GM19238 (cell line): ENCODE results near the gene KIF5B.
A peak's percentile ranks its signal among the peaks of the same experiment; 100 is the strongest.
"Not testable (repeated sequence)": the region's sequence is repeated elsewhere in the genome, so short reads cannot be mapped to it uniquely, and the experiment has no call there.

Experiments
- DNase-seq: peaks from one replicate; pipeline ENCODE4 v3.0.0; 2011; ENCODE audit warnings: low spot score; ENCODE audit not compliant: insufficient read length

The KIF5B gene

GRCh38 chr10:32056136-32057035 lies at the start of gene KIF5B:
TSS of gene KIF5B (minus strand) at chr10:32056425. CDS start at chr10:32055973, 452 bp downstream.
- DNase-seq, result peak; percentile 87

DNA sequence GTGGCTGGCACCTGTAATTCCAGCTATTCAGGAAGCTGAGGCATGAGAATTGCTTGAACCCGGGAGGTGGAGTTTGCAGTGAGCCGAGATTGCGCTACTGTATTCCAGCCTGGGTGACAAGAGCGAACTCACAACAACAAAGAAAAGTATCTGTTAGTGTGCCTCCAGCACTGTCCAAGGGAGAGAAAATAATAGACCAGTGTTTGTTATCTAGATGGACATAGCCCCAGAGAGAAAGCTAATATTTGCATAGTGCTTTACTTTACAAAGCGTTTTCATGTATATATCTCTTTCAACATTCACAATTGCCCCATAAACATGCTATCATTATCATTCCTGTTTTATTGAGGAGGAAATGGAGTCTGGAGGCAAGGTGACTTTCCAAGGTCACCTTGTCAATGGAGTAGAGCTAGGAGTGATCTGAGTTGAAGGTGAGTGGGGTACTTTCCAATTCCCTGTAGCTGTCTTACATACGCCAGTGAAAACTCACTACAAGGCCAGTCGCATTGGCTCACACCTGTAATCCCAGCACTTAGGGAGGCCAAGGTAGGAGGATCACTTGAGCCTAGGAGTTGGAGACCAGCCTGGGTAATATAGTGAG lies 49.7 kb upstream of the KIF5B start:
- no peak for DNase-seq

DNA sequence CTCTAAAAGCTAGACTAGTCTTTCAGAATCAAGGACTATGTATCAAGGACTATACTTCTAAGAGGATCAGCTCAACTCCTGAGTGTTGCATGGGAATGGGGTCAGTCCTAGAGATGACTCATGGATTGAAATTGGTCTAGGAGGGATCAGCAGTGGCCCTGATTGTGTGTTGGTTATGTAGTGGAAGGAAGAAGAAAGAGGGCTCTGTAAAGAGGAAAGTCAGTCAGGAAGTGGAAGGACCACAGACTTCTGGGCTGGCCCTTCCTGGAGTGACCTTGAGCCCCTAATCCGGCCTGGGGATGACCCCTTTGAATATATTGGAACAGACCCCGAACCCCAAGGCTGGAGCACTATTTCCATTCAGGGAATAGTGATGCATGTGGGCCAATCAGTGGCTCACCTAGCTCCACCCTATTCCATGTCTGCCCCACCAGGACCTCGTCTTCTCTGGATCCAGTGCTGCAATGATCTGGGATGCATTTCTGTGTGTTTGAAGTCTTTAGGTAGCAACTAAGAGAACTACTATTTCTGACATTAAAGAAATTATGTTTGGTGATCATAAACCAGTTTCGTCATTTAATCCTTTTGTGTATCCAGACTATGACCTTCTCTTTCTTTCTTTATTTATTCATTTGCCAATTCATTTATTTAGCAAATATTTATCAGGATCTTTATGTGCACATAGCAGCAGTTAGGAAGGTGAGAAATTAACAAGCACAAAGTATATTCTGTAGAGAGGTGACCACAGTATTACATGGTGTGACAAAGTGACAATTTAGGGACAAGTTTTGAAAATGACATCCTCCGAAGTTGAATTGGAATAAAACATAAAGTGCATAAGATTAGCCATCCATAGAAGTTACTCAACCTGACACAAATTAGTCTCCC lies 48.6 kb upstream of the KIF5B start:
- DNase-seq, result no peak

- DNase-seq, result no peak
Measured at GRCh38 chr10:32104181-32104580, 48.0 kb upstream of the KIF5B start.

DNA sequence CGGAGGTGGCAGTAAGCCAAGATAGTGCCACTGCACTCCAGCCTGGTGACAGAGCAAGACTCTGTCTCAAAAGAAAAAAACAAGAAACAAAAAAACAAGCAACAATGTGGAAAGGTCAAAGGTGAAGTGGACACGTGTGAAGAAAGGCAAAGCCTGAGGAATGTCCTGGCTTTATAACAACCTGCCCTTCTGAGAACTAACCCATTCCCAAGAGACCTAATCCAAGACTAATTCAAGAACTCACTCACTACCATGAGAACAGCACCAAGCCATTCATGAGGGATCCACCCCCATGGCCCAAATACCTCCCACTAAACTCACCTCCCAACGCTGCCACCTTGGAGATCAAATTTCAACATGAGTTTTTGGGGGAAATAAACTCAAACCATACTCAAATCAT lies 47.5 kb upstream of the KIF5B start:
- no peak for DNase-seq

GRCh38 chr10:32098566-32099259 lies 42.5 kb upstream of the KIF5B start:
- DNase-seq, result not testable (repeated sequence)

DNA sequence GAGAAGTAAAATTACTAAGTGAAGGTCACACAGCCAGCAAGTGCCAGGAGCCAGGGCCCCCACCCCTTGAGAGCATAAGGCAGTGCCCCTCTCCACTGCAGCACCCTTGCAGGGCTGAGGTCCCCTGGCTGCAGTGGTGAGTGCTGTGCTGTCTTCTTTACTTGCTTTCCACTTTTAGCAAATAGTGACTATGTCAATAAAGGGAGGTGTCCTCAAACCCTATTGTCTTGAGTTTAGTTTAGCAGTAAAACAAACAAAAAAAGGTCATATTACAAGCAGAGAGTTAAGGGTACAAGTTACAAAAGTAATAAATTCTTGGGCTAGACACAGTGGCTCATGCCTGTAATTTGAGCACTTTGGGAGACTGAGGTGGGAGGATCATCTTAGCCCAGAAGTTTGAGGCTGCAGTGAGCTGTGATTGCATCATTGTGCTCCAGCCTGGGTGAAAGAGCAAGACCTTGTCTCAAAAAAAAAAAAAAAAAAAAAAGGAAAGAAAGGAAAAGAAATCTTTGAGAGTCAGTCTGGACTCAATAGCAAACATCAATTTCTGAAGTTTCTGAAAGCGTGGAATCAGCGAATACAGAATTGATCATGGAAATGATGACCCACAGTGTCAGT lies 39.0 kb upstream of the KIF5B start:
- DNase-seq, result no peak

DNA sequence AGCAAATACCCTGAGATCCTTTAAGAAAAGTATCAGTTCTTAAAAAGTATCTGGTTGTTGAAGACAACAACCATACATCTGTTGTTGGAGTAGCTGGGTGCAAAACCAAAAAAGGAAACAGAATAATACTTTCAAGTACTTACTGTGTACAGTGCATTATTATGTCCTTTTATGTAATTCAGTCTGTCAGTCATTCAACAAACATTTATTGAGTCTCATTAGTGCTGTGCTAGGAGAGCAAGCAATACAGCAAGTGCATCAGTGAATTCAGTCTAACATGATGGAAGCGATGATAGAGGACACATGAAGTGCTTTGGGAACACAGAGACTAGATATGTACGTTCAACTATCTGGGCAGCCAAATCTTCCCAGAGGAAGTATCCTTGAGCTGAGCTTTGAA lies 37.4 kb upstream of the KIF5B start:
- DNase-seq, result no peak

DNA sequence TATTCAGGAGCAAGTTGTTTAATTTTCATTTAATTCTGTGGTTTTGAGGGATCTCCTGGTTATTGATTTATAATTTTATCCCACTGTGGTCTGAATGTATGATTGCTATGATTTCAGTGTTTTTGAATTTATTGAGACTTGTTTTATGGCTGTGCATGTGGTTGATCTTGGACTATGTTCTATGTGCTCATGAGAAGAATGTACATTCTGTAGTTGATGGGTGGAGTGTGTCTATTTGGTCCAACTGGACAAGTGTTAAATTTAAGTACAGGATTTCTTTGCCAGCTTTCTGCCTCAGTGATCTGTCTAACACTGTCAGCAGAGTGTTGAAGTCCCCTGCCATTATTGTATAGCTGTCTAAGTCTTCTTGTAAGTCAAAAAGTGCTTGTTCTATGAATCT lies 34.8 kb upstream of the KIF5B start:
- DNase-seq, result no peak

- DNase-seq, result no peak
Measured at GRCh38 chr10:32084185-32084851, 28.1 kb upstream of the KIF5B start.

DNA sequence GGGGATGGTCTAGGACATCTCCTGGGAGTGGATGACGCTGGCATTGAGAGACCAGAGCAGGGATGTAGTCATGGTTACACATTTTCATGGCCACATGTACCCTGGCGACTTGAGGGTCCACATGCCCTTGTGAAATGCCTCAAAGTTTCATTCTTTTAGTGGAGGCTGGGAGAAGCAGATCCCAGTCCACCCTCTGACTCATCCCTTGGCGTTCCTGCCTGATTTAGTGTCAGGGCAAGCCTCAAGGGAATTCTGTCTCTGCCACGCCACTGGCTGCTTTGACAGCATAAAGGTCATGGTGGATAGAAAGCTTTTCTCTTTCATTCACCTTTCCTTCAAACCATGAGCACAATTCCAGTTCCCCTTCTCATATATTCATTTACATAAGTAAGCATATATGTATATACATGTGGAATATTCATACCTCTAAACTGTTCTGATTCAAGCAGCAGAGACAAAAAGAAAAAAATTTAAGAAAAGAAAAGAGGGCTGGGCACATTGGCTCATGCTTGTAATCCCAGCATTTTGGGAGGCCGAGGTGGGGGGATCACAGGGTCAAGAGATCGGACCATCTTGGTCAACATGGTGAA lies 21.8 kb upstream of the KIF5B start:
- DNase-seq, result no peak

DNA sequence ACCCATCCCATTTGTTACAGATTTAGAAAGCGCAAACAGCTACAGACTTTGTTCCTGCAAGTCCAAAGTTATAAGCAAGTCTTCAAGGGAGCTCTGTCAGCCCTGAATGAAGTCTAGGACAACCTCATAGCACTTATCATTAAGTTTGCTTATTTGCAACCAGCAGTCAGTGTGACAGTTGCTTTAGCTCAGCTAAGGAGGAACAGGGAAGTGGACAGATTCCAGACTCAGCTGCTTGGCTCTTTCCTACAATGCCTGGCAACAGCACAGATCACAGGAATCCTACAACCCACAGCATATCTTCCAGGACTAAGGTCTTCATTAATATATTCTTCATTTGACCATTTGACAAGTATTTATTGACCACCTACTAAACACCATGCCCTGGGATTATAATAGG lies 17.4 kb upstream of the KIF5B start:
- DNase-seq, result no peak

GRCh38 chr10:32073128-32073527 lies 16.9 kb upstream of the KIF5B start:
- DNase-seq, result no peak

- no peak for DNase-seq
Measured at GRCh38 chr10:32072025-32072800, 16.0 kb upstream of the KIF5B start.

DNA sequence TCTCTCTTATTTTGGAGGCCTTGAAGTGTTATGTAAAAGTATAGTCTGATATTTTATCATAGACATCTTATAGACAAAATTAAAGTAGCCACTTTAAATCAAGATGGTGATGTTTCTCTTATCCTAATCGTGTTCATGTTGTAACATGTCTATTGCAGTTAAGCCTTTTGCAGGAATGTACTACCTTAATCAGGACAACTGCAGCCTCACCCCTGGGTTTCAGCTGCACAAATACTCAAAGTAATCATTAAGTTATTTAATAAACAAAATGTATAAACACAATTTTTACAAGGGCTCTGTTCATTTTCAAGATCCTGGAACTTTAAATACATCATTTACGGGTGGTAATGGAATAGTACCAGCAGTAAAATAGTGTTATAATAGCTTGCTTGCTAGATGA lies 14.4 kb upstream of the KIF5B start:
- DNase-seq, result no peak

GRCh38 chr10:32068569-32068968 lies 12.3 kb upstream of the KIF5B start:
- DNase-seq, result no peak

DNA sequence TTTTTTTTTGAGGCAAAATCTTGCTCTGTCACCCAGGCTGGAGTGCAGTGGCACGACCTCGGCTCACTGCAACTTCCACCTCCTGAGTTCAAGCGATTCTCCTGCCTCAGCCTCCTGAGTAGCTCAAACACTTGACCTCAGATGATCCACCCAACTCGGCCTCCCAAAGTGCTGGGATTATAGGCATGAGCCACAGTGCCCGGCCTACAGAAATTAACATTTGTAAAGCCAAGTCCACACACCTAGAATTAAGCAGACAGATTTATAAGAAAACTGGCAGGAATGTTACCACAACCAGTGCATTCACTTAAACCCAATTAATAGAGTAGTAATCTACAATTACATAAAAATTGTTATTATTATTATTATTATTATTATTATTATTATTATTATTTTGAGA lies 11.7 kb upstream of the KIF5B start:
- not testable (repeated sequence) for DNase-seq

GRCh38 chr10:32065856-32066255 lies 9.6 kb upstream of the KIF5B start:
- DNase-seq, result no peak

GRCh38 chr10:32061440-32061839 lies 5.2 kb upstream of the KIF5B start:
- DNase-seq, result no peak
